Esophagus (tissue), 2 donors: Measurements from ENCODE around the gene SF1. TPM values are rescaled to one million over a fixed set of nuclear protein-coding genes. Genes with fewer than 3 reads are reported as not detected.

Experiments
- H3K27ac ChIP-seq, 2 donors: one replicate each; pipeline ENCODE4 v1.5.1; 2013; ENCODE audit warnings: low read depth in 2 of 2, mild to moderate bottlenecking in 2 of 2, inconsistent platforms in 1 of 2, low read length in 1 of 2, moderate library complexity in 1 of 2
- H3K27me3 ChIP-seq, 2 donors: one replicate each; pipeline ENCODE4 v1.6.1; 2013; ENCODE audit warnings: low read length in 2 of 2, control low read depth in 1 of 2, mild to moderate bottlenecking in 1 of 2; ENCODE audit not compliant: insufficient read depth in 2 of 2, control insufficient read depth in 1 of 2
- H3K36me3 ChIP-seq, 2 donors: one replicate each; pipeline ENCODE4 v1.6.1; 2013; ENCODE audit warnings: low read length in 1 of 2; ENCODE audit not compliant: control insufficient read depth in 2 of 2, insufficient read depth in 2 of 2
- H3K4me1 ChIP-seq, 2 donors: one replicate each; pipeline ENCODE4 v1.6.1; 2013; ENCODE audit warnings: low read length in 1 of 2; ENCODE audit not compliant: control insufficient read depth in 2 of 2, insufficient read depth in 2 of 2
- H3K4me3 ChIP-seq, 2 donors: one replicate each; pipeline ENCODE4 v1.5.1; 2013; ENCODE audit warnings: low read length in 2 of 2, mild to moderate bottlenecking in 2 of 2, low read depth in 1 of 2, moderate library complexity in 1 of 2
- H3K9me3 ChIP-seq, 2 donors: one replicate each; pipeline ENCODE4 v1.6.1; 2013; ENCODE audit warnings: mild to moderate bottlenecking in 2 of 2, low read depth in 1 of 2, low read length in 1 of 2, moderate library complexity in 1 of 2; ENCODE audit not compliant: control insufficient read depth in 2 of 2, insufficient read depth in 1 of 2
- WGBS, 2 donors: extraction: QIAGEN DNeasy Blood & Tissue Kit; methylation state at CpG; one replicate each; pipeline ENCODE4 v1.1.7; 2013; 5-methylcytosine and 5-hydroxymethylcytosine counted together
- polyA plus RNA-seq, 2 donors: library from polyadenylated mRNA; stranded (reverse); fragments of 200-250 nt; gene quantifications; one replicate each; pipeline ENCODE4 v1.2.3, GENCODE V29; 2013
- donor health status: healthy with polysubstance abuse.
- donor health status: Bipolar disorder and iron deficiency.

The SF1 gene
- polyA plus RNA-seq, 2 donors, result 79.0 to 88.0 TPM

DNA sequence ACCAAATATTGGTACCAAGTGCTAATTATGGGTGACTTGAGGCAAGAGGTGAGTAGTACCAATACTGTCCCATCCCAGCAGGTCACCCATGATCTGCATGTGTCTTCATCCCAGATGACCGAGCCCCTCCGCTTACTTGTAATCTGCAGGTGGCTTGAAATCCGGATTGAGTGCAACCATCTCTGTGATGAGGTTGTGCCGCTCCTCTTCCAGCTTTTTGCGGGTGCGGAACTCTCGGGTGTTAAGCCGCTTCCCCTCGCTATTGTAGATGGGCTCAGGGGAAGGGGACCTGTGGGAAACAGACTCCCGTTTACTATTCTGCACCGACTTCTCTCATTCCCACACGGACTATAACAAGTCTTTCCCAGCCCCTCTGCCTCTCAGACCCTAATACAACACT is 8.2 kb downstream of the SF1 start:
- Histone ChIP-seq H3K36me3 (peaks cover 42 to 65% of the 10 kb centered on the region in 2 donors), H3K4me1 (no peaks in the 10 kb centered on the region), H3K9me3 (no peaks in the 10 kb centered on the region), H3K27me3 (no peaks in the 10 kb centered on the region), H3K4me3 (no peak overlapping the region), H3K27ac (no peak overlapping the region)
- WGBS, 2 donors, result 91 to 94% methylated on average over 12 of the region's 12 CpGs

DNA sequence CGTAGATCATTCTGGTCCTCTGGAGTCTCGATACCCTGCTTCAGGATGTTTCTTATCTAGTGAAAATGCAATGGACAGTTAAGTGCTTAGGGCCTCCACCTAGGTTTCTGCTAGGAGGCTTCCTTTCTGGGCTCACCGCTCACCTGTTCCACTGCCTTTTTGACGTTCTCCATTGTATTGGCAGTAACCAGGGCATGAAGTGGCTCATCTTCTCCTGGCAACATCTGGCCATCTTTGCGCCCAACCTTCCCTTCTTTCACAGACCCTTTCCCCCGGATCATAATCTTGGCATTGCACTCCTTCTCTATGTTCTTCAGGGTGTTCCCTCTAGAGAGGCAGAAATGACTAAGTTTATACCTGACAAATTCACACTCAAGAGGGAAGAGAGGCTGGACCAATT is 9.1 kb downstream of the SF1 start:
- WGBS, 2 donors, result 86 to 87% methylated on average over 6 of the region's 6 CpGs
- peaks cover 42 to 66% of the 10 kb centered on the region in 2 donors for H3K36me3 ChIP-seq
- no peak overlapping the region for H3K27ac ChIP-seq
- H3K4me3 ChIP-seq, result no peak overlapping the region
- no peaks in the 10 kb centered on the region for H3K4me1 ChIP-seq
- H3K27me3 ChIP-seq, result no peaks in the 10 kb centered on the region
- H3K9me3 ChIP-seq, result no peaks in the 10 kb centered on the region

DNA sequence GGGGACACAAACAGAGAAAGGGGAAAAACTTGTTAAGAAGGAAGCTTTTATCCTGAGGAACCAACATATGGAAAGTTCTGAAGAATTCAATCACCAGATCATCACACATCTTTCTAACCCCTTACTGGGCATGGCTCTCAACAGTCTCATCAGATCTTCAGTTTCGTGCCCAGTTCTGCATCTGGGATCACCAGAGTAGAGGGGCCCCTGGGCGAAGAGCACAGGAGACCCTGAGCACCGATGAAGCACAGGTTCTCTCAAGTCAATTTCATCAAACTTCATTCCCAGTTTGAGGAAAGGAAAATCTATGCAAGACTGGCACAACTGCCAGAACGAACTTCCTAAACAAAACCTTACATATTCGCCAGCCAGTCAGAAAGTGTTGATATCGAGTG is 10.0 kb downstream of the SF1 start:
- Histone ChIP-seq H3K9me3 (no peaks in the 10 kb centered on the region), H3K36me3 (peaks cover 42 to 71% of the 10 kb centered on the region in 2 donors), H3K4me3 (no peak overlapping the region), H3K4me1 (peaks cover 4% of the 10 kb centered on the region in 2 donors), H3K27ac (no peak overlapping the region), H3K27me3 (no peaks in the 10 kb centered on the region)
- 81 to 86% methylated on average over 6 of the region's 6 CpGs for WGBS, 2 donors

DNA sequence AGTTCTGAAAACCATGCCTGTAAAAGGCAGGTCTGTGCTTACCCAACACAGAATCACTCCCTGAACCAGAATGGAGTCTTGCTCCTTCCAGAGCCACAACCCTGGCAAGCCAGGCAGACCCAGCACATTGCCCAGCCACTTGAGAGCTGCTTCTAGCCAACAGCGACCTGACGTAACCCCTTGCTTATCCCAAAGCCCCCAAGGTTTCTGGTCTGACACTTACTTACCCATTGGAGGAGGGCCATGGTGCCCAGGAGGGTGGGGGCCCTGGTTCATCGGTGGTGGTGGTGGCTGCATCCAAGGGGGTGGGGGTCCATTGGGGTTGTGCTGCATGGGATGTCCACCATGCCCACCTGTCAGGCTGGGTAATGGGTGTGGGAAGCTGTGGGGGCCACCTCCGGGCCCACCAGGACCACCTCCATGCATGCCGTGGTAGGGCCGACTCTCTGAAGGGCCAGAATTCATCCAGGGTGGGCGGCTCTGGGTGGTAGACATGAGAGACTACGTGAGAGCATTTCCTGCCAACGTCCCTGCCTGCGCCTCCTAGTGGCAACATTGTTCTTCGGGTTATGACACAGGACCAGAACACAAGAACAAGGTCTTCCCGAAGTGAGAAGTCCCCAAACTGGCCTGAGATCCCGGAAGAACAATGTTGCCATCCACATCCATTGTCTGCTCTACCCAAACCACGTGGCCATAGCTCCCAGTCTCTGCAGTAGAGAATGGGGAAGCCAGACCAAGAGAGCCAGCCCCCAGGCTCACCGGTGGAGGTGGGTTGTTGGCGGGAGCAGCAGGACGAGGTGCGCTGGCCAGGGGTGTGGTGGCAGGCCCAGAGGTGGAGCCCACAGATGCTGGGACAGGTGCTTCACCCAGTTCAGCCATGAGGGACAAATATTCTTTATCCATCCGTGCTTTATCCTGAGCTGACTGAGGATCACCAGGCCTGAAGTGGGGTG is 10.7 kb downstream of the SF1 start:
- Histone ChIP-seq H3K9me3 (no peaks in the 10 kb centered on the region), H3K4me3 (no peak overlapping the region), H3K36me3 (peaks cover 38 to 73% of the 10 kb centered on the region in 2 donors), H3K4me1 (peaks cover 8% of the 10 kb centered on the region in 2 donors), H3K27me3 (no peaks in the 10 kb centered on the region), H3K27ac (peak overlapping the region in 1 of 2 donors; percentile 44)
- WGBS, 2 donors, result 48 to 50% methylated on average over 19 of the region's 19 CpGs

DNA sequence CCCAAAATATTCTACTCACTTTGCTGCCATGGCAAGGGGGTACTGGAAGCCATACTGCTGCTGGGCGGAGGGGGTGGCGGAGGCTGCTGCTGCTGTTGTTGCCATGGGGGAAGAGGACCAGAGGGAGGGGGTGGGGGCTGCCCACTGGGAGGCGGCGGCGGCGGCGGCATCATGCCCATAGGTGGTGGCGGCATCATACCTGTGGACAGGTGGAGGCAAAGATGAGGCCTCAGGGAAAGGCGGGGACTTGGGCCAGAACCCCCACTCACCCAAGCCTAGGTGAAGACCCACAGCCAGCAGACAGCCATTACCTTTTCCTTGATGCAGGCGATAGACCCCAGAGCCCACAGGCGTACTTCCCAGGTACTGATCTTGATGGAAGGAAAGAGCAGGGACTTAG is 11.5 kb downstream of the SF1 start:
- H3K36me3 ChIP-seq, result peaks cover 38 to 79% of the 10 kb centered on the region in 2 donors
- no peaks in the 10 kb centered on the region for H3K9me3 ChIP-seq
- peaks cover 8 to 12% of the 10 kb centered on the region in 2 donors for H3K4me1 ChIP-seq
- H3K27ac ChIP-seq, result no peak overlapping the region
- 85 to 93% methylated on average over 11 of the region's 11 CpGs for WGBS, 2 donors
- H3K4me3 ChIP-seq, result no peak overlapping the region
- H3K27me3 ChIP-seq, result no peaks in the 10 kb centered on the region

DNA sequence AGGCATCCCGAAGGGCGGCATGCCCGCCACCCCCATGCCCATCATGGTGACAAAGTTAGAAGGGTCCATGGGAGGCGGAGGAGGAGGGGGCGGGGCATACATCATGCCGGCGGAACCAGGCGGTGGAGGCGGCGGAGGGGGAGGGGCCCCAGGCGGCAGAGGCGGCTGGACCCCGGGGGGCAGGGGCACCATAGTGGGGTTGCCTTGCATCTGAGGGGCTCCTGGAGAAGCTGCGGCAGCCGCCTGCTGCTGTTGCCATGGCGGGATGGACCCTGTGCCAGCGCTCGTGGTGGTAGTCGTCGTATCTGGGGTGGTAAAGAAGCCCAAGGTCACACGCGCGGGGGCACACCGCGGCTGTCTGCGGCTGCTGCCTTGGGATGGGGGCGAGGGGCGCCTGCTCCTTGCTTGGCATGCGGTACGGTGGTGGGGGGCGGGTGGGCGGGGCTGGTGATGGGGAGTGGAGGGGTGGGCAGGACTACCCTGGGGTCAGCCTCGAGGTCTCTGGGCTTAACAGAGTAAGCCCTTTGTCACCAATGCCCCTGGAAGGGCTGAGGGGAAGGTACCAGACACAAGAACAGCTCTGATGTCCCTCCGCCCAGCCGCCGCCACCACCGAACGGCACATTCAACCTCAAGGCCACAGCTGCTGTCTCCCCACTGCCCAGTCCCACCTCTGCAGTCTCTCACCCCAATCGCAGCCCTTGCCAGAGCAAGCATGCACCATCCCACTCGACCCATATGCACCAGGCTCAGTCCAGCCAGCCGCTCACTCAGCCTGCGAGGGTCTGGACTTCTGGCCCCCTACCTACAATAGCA is 12.3 kb downstream of the SF1 start:
- H3K4me1 ChIP-seq, result peaks cover 8 to 12% of the 10 kb centered on the region in 2 donors
- H3K9me3 ChIP-seq, result no peaks in the 10 kb centered on the region
- no peak overlapping the region for H3K4me3 ChIP-seq
- WGBS, 2 donors, result 82 to 89% methylated on average over 22 to 42 of the region's 42 CpGs
- no peak overlapping the region for H3K27ac ChIP-seq
- H3K27me3 ChIP-seq, result no peaks in the 10 kb centered on the region
- peaks cover 38 to 77% of the 10 kb centered on the region in 2 donors for H3K36me3 ChIP-seq

DNA sequence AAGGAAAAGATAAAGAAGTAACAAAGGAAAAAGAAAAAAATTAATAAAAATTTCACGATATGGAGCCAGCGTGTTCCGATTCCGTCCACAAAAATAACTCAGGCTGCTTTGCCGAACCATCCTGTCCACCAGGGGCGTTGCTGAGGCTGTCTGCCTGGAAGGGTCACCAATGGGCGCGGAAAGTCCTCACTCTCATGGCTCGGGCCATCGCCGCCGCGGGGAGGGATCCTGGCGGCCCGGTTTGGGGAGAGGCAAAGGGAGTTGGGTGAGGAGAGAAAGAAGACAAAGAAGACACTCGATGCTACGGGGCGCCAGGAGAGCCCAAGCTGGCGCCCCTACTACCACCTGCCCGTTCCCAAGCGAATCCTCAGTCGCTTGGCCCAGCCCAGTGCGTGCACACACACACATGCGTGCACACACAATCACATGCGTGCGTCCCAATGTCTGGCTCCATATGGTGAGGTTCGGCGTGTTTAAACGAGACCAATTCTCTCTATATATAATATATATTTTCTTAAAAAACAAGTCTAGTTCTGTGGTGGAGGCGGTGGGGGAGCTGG is 13.0 kb downstream of the SF1 start:
- Histone ChIP-seq H3K4me1 (peaks cover 8 to 12% of the 10 kb centered on the region in 2 donors), H3K36me3 (peaks cover 33 to 73% of the 10 kb centered on the region in 2 donors), H3K4me3 (no peak overlapping the region), H3K27me3 (no peaks in the 10 kb centered on the region), H3K27ac (peak overlapping the region in 1 of 2 donors; percentile 6), H3K9me3 (no peaks in the 10 kb centered on the region)
- WGBS, 2 donors, result 85 to 87% methylated on average over 30 of the region's 30 CpGs

DNA sequence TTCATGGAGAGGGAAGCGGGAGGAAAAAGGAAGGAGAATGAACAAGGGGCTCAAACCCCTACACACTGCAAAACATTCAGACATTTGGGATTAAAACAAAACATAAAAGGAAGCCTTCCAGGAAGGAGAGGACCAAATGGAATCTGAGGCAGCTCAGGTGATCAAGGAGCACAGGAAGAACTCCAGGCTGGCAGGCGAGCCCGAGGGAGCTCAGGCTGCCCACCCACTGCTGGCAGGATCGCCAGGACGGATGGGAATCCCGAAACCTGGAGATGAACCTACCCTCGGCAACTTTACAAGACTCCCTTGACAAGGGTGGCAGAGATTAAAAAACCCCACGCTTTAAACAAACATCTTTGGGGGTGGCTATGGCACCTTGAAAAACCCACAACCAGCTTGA is 13.6 kb downstream of the SF1 start:
- Histone ChIP-seq H3K4me3 (no peak overlapping the region), H3K36me3 (peaks cover 27 to 67% of the 10 kb centered on the region in 2 donors), H3K9me3 (no peaks in the 10 kb centered on the region), H3K4me1 (peaks cover 8 to 12% of the 10 kb centered on the region in 2 donors), H3K27ac (no peak overlapping the region), H3K27me3 (no peaks in the 10 kb centered on the region)
- whole genome bisulfite sequencing, 2 donors, result 58 to 79% methylated on average over 8 of the region's 8 CpGs

DNA sequence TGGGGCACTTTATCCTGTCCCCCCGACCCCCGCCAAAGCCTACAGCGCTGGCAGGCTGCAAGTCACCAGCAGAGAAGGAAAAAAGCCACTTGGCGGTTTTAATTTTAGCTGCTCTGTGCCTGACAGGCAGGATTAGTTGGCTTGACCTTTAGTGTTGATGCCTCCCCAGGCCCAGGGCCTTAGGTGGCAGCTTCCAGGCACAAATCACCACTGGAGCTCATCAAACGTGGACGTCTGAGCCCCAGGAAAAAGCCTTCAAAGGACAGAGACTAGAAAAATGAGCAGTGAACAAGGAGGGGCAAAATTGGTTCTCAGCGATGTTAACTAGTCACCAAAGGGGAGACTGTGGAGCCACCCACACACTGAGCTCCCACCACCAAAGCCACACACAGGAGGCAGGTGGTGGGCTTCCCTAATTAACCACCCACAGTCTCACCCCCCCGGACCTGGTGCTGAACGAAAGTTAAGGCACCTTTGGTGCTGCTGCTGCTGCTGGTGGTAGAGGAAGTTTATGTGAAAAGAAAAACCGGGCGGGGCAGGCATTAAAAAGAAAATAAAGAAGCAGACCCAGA is 14.2 kb downstream of the SF1 start:
- Histone ChIP-seq H3K4me3 (no peak overlapping the region), H3K4me1 (peaks cover 8 to 12% of the 10 kb centered on the region in 2 donors), H3K27ac (peak overlapping the region; percentile 45 to 82), H3K27me3 (no peaks in the 10 kb centered on the region), H3K36me3 (peaks cover 21 to 60% of the 10 kb centered on the region in 2 donors), H3K9me3 (no peaks in the 10 kb centered on the region)
- 49 to 59% methylated on average over 11 of the region's 11 CpGs for WGBS, 2 donors
